Stimulated activated CD4-positive, alpha-beta T cell treated with anti-CD3 and anti-CD28 coated beads, Interleukin-2, amount 100 ng/mL, for 48 hours (primary cell): ENCODE data around the gene SHANK2.

ENCODE experiments used
- DNase-seq, 2 donors: peaks; one replicate each; pipeline ENCODE4 v3.0.0-alpha.2; 2020

The SHANK2 gene

GRCh38 chr11:71252269-71252769 lies at the start of gene SHANK2:
TSS of gene SHANK2 (minus strand) at chr11:71252577. CDS start at chr11:71147326, 105,251 bp downstream.
- no peak for DNase-seq

- no peak for DNase-seq
Measured at GRCh38 chr11:71301858-71302533, 49.6 kb upstream of the SHANK2 start.

GRCh38 chr11:71301046-71301857 lies 48.9 kb upstream of the SHANK2 start:
- DNase-seq, result no peak

GRCh38 chr11:71300187-71300586 lies 47.8 kb upstream of the SHANK2 start:
- DNase-seq, result no peak

GRCh38 chr11:71298761-71299181 lies 46.4 kb upstream of the SHANK2 start:
- no peak for DNase-seq

GRCh38 chr11:71298016-71298550 lies 45.7 kb upstream of the SHANK2 start:
- DNase-seq, result no peak

GRCh38 chr11:71294846-71295600 lies 42.6 kb upstream of the SHANK2 start:
- no peak for DNase-seq

- DNase-seq, result no peak
Measured at GRCh38 chr11:71293961-71294782, 41.8 kb upstream of the SHANK2 start.

GRCh38 chr11:71286701-71287643 lies 34.6 kb upstream of the SHANK2 start:
- no peak for DNase-seq

- DNase-seq, result no peak
Measured at GRCh38 chr11:71285111-71285510, 32.7 kb upstream of the SHANK2 start.

GRCh38 chr11:71284525-71285092 lies 32.2 kb upstream of the SHANK2 start:
- DNase-seq, result no peak

- no peak for DNase-seq
Measured at GRCh38 chr11:71283971-71284441, 31.6 kb upstream of the SHANK2 start.

- no peak for DNase-seq
Measured at GRCh38 chr11:71282581-71283351, 30.4 kb upstream of the SHANK2 start.

GRCh38 chr11:71281831-71282230 lies 29.5 kb upstream of the SHANK2 start:
- no peak for DNase-seq

GRCh38 chr11:71281204-71281603 lies 28.8 kb upstream of the SHANK2 start:
- no peak for DNase-seq

- no peak for DNase-seq
Measured at GRCh38 chr11:71279916-71280645, 27.7 kb upstream of the SHANK2 start.

GRCh38 chr11:71272161-71272560 lies 19.8 kb upstream of the SHANK2 start:
- DNase-seq, result no peak

- DNase-seq, result no peak
Measured at GRCh38 chr11:71269603-71270511, 17.5 kb upstream of the SHANK2 start.
